GM19395 (cell line): ENCODE results near the gene C2orf49.

Experiments
- ATAC-seq: cut with Tn5 transposase; IDR thresholded peaks from one replicate; pipeline ENCODE4 v1.9.1; 2021; ENCODE audit warnings: mild to moderate bottlenecking, moderate library complexity; ENCODE audit not compliant: unreplicated experiment

C2orf49 gene

GRCh38 chr2:105337122-105338019 is at the start of gene C2orf49:
Gene C2orf49, plus strand, starts transcription at chr2:105337540. Its CDS starts 48 bp downstream, at chr2:105337588.
- ATAC-seq: peak; percentile 92

DNA sequence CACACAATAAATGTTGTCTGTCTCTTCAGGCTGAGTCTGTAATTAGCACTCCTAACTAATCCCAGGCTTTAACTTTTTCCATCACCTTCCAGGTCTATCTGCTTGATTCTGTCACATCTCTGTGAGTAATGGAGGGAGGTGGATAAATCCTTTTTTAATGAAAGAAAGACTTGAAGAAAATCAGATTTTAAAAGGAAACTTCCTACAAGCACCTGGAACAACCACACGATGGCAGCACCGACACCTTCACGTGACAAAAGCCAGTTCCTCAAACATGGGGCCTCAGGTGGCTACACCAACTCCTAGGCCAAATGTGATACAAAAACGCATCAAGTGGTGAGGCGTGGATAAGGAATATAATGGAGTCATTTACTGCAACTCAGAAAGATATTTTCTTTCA is 49.6 kb upstream of the C2orf49 start:
- ATAC-seq: no peak

DNA sequence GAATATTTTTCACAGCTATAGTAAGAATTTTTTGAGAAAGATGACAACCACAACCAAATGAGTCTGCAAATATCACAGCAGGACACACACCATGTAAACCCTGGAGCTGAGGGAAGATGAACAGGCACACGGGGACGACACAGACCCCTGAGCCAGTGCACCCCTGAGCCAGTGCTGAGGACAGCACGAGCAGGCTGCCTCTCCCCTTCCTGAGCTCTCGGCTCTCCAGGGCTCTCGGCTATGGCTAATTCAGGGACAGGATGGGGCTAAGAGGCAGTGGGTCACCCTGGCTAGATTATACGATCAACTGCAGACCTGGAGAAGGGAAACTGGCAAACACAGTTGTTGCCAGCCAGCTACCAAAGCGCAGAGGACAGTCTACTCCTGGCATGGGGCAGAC is 49.2 kb upstream of the C2orf49 start:
- no peak for ATAC-seq

DNA sequence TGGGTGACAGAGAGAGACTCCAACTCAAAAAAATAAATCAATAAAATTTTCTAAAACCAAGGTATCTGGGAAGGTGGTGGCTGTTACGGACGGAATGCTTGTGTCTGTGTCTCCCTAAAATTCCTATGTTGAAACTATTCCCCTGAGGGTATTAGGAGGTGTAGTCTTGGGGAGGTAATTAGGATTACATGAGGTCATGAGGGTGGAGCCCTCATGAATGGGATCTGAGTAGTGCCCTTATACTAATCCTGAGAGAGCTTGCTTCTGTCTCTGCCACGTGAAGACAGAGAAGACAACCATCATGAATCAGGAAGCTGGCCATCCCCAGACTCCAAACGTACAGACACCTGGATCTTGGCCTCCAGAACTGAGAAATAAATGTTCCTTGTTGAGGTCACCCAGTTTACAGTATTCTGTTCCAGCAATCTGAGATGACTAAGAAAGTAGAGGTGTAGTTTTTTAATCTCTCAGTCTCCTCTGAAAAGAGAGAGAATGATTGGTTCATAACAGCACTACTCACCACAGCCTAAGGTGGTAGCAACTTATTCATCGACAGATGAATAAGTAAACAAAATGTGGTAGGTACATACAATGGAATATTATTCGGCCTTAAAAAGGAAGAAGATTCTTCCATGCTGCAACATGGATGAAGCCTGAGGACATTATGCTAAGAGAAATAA is 46.2 kb upstream of the C2orf49 start:
- ATAC-seq: no peak

DNA sequence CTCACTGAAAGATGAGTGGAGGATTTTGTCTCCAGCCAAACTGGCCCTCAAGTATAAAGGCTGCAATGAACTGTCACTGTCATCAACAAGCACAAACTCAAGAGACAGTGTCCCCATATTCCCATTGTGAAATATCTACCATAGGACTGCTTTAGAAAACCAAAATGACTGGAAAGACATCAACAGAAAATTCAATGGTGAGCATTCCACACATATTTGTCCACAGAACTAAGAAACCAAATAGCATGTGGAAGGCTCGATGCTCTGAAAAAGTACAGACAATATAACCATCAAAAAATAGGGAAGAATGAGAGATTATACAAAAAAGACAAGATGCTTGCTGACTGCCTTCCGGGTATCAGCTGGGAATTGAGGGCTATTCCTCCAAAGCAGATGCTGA is 45.4 kb upstream of the C2orf49 start:
- no peak for ATAC-seq

- no peak for ATAC-seq
These were observed 43.3 kb upstream of the C2orf49 start for GRCh38 chr2:105294046-105294445.

DNA sequence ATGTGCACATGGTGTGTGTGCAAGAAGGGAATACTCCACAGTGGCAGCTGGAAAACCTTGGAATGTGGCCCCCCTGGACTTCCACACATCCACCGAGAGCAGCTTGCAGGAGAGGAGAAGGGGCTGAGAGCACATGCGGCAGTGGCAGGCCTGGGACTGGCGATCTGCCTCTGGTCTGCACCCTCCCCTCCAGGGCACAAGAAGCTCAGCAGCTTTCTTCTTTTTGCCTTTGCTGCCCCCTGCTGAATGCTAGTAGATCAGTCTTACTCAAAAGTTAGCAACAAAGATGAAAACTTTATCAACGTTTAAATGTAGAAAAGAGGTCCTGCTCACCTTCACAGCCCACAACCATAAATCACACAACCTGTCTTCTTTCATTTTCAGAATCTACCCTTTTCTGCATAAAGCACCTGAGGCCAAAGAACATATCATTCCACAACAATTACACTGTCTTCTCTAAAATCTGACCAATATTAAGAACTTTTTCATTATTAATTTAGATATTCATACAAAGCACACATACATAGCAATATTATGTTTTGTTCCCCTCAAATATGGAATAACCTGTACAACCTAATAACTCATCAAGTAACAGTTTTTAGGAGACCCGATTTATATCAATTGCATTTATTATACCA is 42.4 kb upstream of the C2orf49 start:
- ATAC-seq: no peak

- no peak for ATAC-seq
These were observed 41.2 kb upstream of the C2orf49 start for GRCh38 chr2:105296017-105296611.

- no peak for ATAC-seq
These were observed 40.1 kb upstream of the C2orf49 start for GRCh38 chr2:105297216-105297615.

DNA sequence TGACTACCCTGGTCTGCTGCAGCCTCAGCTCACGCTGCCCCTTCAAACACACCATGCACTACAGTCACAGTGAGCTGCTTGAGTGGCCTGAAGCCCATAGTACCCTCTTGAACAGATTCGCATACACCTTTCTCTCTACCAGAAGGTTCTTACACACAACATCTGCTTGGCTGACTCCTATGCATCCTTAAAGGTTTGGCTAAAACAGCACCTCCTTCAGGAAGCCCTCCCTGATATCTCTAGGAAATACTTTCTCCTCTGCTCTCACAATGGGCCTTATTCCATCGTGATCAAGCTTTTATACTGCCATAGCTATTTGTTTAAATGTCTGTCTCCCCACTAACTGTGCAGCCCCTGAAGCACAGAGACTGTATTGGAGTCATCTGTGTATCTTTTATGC is 39.3 kb upstream of the C2orf49 start:
- no peak for ATAC-seq

GRCh38 chr2:105299290-105299689 is 38.0 kb upstream of the C2orf49 start:
- ATAC-seq: no peak

DNA sequence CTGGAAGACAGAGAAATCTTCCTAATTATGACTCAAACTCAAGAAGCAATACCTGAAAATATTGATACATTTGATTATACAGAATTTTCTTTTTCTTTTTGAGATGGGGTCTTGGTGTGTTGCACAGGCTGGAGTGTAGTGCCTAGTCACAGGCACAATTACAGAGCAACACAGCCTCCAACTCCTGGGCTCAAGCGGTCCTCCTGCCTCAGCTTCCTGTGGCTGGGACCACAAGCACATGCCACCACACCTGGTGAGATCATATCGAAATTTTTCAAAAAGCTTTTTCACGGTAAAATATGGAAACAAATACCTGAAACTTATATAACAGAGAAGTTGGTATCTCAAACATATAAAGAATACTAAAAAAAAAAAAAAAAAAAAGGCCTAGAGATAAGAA is 35.7 kb upstream of the C2orf49 start:
- no peak for ATAC-seq

DNA sequence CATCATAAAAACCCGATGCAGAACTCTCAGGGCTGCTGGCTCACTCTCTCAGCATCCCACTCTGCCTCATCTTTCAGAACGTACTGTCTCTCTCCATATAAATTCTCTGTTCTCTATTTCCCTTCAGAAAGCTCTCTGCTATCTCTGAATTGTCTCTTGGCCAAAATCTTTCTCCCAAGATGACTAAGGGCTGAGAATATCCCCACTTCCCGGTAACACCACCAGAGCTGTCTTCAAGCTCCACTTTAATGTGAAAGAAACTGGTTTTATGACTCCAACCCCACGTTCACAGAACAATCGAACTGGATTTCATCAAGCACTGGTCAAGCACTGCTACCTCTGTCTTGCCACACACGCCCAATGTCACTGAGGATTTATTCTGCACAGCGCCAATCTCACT is 30.2 kb upstream of the C2orf49 start:
- ATAC-seq: no peak

DNA sequence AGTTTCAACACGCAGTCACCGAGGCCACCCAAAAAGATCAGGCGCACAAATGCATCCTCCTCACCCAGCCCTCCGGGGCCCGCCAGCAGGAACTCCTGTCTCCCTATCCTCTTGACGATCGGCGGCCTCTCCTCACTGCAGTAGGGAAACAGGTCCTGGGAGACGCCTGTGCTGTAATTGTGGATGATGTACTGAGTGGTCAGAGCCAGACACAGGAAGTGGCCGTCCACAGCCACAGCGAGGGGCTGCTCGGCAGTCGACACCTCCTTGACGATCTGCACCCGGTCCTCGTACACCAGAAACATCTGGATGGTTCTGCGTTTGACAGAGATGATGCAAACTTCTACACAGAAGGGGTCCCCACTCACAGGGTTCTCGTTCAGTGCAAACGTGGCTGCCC is 29.8 kb upstream of the C2orf49 start:
- ATAC-seq: no peak

DNA sequence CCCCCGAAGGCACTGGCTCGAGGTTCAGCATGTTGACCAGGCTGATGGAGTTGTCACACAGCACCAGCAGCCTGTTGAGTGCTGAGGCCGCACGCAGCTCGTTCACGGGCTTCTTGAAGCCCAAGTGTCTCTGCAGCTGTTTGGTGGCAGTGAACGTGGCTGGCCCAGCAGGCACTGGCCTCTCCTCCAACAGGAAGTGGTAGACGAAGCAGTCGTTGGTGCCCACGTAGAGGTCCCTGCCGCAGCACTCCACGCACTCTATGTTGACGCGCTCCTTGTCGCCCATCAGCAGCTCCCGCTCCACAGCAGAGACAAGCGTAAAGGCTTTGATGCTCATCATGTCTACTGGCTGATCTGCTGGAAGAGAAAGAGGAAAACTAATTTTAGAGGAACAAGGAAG is 29.4 kb upstream of the C2orf49 start:
- ATAC-seq: no peak

- no peak for ATAC-seq
These were observed 28.8 kb upstream of the C2orf49 start for GRCh38 chr2:105308382-105309146.

- ATAC-seq: no peak
These were observed 28.2 kb upstream of the C2orf49 start for GRCh38 chr2:105309147-105309545.

DNA sequence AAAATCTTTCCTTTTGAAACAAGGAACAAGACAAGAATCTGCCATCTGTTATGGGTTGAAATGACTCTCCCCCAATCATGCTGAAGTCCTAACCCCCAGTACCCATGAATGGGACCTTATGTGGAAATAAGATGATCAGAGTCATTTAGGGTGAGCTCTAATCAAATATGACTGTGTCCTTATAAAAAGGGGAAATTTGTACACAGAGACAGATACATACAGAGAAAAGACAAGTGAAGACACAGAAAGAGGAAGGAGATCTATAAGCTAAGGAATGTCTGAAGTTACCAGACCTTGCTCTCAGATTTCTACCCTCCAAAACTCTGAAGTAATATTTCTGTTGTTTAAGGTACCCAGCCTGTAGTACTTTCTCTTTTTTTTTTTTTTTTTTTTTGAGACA is 23.5 kb upstream of the C2orf49 start:
- no peak for ATAC-seq

DNA sequence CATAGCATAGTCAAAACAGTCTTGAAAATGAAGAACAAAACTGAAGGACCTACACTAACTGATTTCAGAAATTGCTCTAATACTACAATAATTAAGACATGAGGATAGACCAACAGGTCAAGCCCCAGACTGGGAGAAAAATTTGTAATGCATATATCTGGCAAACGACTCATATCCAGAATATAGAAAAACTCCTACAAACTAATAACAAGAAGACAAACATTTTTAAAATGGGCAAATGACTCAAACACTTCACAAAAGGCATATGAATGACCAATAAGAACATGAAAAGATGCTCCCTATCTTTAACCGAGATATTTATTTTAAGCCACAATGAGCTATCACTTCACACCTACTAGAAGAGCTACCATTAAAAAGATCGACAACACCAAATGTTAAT is 22.0 kb upstream of the C2orf49 start:
- peak; percentile 72 for ATAC-seq

DNA sequence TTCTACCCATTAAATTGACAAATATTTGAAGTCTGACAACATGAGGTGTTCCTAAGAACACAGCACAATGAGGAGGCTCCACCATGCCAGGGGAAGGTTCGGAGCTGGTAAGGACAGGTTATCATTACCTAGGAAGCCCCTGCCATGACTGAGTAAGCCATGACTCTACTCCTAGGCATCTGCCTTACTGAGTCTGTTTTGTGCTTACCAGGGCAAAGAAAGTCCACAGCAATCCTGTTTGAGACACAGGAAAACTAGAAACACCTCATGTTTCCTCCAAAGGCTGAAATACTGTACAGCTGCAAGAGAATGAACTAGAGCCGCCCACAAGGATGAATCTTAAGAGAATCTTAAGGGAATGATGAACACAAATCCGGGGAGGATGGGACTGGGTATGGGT is 19.4 kb upstream of the C2orf49 start:
- no peak for ATAC-seq
